IMR-90 (cell line): ENCODE measurements around the gene ENO2.

Experiments used
- CEBPB ChIP-seq: IDR thresholded peaks from 2 replicates; pipeline ENCODE4 v1.6.1; 2012; ENCODE audit warnings: low read depth, low read length, improper control_type of control experiment
- CHD1 ChIP-seq: IDR thresholded peaks from 2 replicates; pipeline ENCODE4 v1.6.1; 2012; ENCODE audit warnings: low read depth, low read length, improper control_type of control experiment
- CTCF ChIP-seq: conservative IDR thresholded peaks from 2 replicates; pipeline ENCODE4 v1.5.1; 2012; ENCODE audit warnings: mild to moderate bottlenecking, low read depth, low read length, improper control_type of control experiment
- FOS ChIP-seq: fragments of 150-350 bp; IDR thresholded peaks from 2 replicates; pipeline ENCODE4 v1.6.1; 2016; ENCODE audit warnings: low read depth, low read length
- MAFK ChIP-seq: IDR thresholded peaks from 2 replicates; pipeline ENCODE4 v1.6.1; 2012; ENCODE audit warnings: low read depth, low read length, improper control_type of control experiment
- MAZ ChIP-seq: IDR thresholded peaks from 2 replicates; pipeline ENCODE4 v1.6.1; 2012; ENCODE audit warnings: low read depth, mild to moderate bottlenecking, low read length, improper control_type of control experiment, moderate library complexity, borderline replicate concordance
- MXI1 ChIP-seq: IDR thresholded peaks from 2 replicates; pipeline ENCODE4 v1.6.1; 2012; ENCODE audit warnings: low read depth, mild to moderate bottlenecking, low read length, moderate library complexity, borderline replicate concordance
- NFE2L2 ChIP-seq: fragments of 150-350 bp; IDR thresholded peaks from 2 replicates; pipeline ENCODE4 v1.6.1; 2016; ENCODE audit warnings: low read depth, mild to moderate bottlenecking, low read length
- POLR2A ChIP-seq: IDR thresholded peaks from 2 replicates; pipeline ENCODE4 v1.6.1; 2012; ENCODE audit warnings: mild to moderate bottlenecking, low read depth, low read length
- RAD21 ChIP-seq: IDR thresholded peaks from 2 replicates; pipeline ENCODE4 v1.6.1; 2012; ENCODE audit warnings: low read length, improper control_type of control experiment
- RCOR1 ChIP-seq: IDR thresholded peaks from 2 replicates; pipeline ENCODE4 v1.6.1; 2012; ENCODE audit warnings: mild to moderate bottlenecking, low read length, improper control_type of control experiment; ENCODE audit not compliant: insufficient replicate concordance
- RFX5 ChIP-seq: IDR thresholded peaks from 2 replicates; pipeline ENCODE4 v1.8.0; 2012; ENCODE audit warnings: low read depth, mild to moderate bottlenecking, low read length, moderate library complexity
- SMC3 ChIP-seq: fragments of 150-350 bp; IDR thresholded peaks from 2 replicates; pipeline ENCODE4 v1.6.1; 2016; ENCODE audit warnings: low read depth, mild to moderate bottlenecking, antibody characterized with exemption, low read length, moderate library complexity
- USF2 ChIP-seq: fragments of 150-350 bp; IDR thresholded peaks from 2 replicates; pipeline ENCODE4 v1.6.1; 2017; ENCODE audit warnings: mild to moderate bottlenecking, antibody characterized with exemption, low read length, low read depth

GRCh38 chr12:6936636-6937480 is 22.5 kb downstream of the ENO2 start:
- TF ChIP-seq CTCF (no peak), MXI1 (no peak), POLR2A (no peak), RAD21 (no peak), MAZ (no peak), MAFK (no peak), RFX5 (no peak), CHD1 (no peak), FOS (no peak), USF2 (no peak), SMC3 (no peak), NFE2L2 (no peak), RCOR1 (no peak), CEBPB (no peak)
